ENCODE measurements around the gene CRHBP. TPM values are rescaled to one million over a fixed set of nuclear protein-coding genes. Genes with fewer than 3 reads are reported as not detected.

Gene CRHBP
- total and polyA plus RNA-seq, 2 donors (not counting 3 experiments of a cell fraction or from before 2014, with no cell fraction given), result 0.08 to 0.51 TPM

DNA sequence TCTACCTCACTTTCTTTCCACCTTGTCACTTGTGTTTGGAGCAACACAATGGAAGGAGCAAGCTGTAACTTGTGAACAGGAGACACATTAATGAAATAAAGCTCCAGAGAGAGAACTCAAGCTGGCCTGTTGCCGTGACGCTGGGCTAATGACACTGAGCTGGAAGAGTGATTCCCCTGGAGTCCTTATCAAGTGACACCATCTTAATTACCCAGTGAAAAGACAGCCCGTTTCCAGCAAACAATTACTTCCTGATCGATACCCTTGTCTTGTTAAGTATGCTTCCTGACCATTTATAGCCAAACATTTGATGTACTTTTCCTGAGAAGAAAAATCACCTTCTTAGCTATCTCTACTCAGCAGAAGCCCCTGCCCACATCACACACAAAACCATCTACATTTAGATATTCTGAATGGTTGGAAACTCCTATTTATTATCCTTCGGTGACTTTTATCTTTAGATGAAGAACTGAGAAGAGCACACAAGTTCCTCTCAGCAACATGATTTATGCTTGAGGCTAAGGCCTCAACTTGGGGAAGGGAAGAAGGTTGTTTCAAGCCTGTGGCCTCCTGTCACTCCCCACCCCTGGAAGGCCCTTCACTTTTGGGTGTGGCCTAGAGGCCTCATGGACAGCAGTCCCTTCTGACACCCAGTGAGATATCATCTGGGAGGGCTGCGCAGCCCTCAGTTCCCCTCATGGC, 34.1 kb downstream of the CRHBP start:
- Histone ChIP-seq H3K4me2 (ENCODE audit: insufficient read depth, low read length) (no peak overlapping the region), H3K79me2 (ENCODE audit: control insufficient read depth, insufficient read depth, low read length) (no peaks in the 10 kb centered on the region), H3K4me3 (replicated peaks in 1 of 3; ENCODE audit: insufficient read depth in 1 of 3, low read depth in 1 of 3, low read length in 3 of 3) (no peak overlapping the region), H3K9ac (replicated peaks; ENCODE audit: extremely low read depth, insufficient read depth, low read length) (no peak overlapping the region), H3K9me1 (replicated peaks; ENCODE audit: control insufficient read depth, extremely low read depth, insufficient read depth, low read length) (no peaks in the 10 kb centered on the region), H3K9me3 (replicated peaks; ENCODE audit: control insufficient read depth, insufficient read depth, low read length) (no peaks in the 10 kb centered on the region), H4K20me1 (replicated peaks; ENCODE audit: control insufficient read depth, extremely low read depth, insufficient read depth, low read length) (no peaks in the 10 kb centered on the region), H3K36me3 (ENCODE audit: control insufficient read depth in 2 of 2, extremely low read depth in 1 of 2, insufficient read depth in 2 of 2, low read length in 2 of 2) (no peaks in the 10 kb centered on the region), H3K4me1 (ENCODE audit: control insufficient read depth, extremely low read depth, insufficient read depth, low read length) (no peaks in the 10 kb centered on the region), H3K27me3 (ENCODE audit: control insufficient read depth in 2 of 2, insufficient read depth in 2 of 2, low read length in 2 of 2) (no peaks in the 10 kb centered on the region), H2AFZ (ENCODE audit: low read depth, low read length) (no peak overlapping the region), H3K27ac (ENCODE audit: insufficient read depth, low read depth, low read length) (no peak overlapping the region)
- BruUV-seq (replicated peaks), result no TSS peak
- CTCF ChIA-PET, result no interaction called here
- dilution Hi-C loops (cut with MboI; ENCODE audit: extremely low pct_ligation_motif_present, low sequenced_read_pairs) (no loop called here), intact Hi-C loops (cut with micrococcal nuclease) (no loop called here)
- FAIRE-seq (no peak), DNase-seq (ENCODE audit: low read depth, low spot score) (no peak)
- TF ChIP-seq FOS (IDR thresholded peaks at IDR 0.05; ENCODE audit: borderline replicate concordance, insufficient read depth, low read length), result no peak
- POLR2A ChIA-PET, result no interaction called here

DNA sequence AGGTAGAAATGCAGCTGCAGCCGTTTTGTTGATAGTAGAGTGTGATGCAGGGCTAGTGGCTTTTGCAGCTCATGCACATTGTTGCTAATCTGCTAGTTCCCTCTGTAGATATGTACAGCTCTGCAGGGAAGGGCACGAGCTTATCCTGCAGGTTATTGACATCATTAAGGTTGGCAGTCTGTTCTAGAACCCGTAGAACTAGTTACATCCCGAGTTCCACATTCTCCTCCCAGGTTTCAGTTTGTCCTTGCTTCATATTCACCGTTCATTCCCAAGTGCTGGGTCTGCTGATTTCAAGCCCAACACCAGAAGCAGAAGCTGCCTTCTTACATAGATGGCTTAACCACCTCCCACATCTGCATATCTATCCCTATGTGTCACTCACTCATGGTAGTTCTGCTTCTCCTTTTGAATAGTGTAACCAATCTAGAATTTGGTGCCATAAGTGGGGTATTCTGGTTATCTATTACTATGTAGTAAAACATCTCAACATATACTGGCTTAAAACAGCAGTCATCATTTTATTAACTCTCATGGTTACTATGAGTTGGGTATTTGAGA, 38.1 kb downstream of the CRHBP start:
- no peak overlapping the region for H3K27ac ChIP-seq (ENCODE audit: insufficient read depth, low read depth, low read length)
- peaks cover 2% of the 10 kb centered on the region for H4K20me1 ChIP-seq (replicated peaks; ENCODE audit: control insufficient read depth, extremely low read depth, insufficient read depth, low read length)
- no peak overlapping the region for H3K4me3 ChIP-seq (replicated peaks in 1 of 3; ENCODE audit: insufficient read depth in 1 of 3, low read depth in 1 of 3, low read length in 3 of 3)
- no peaks in the 10 kb centered on the region for H3K36me3 ChIP-seq (ENCODE audit: control insufficient read depth in 2 of 2, extremely low read depth in 1 of 2, insufficient read depth in 2 of 2, low read length in 2 of 2)
- no peaks in the 10 kb centered on the region for H3K9me3 ChIP-seq (replicated peaks; ENCODE audit: control insufficient read depth, insufficient read depth, low read length)
- intact Hi-C loops (cut with micrococcal nuclease), result no loop called here
- no peaks in the 10 kb centered on the region for H3K27me3 ChIP-seq (ENCODE audit: control insufficient read depth in 2 of 2, insufficient read depth in 2 of 2, low read length in 2 of 2)
- no peaks in the 10 kb centered on the region for H3K4me1 ChIP-seq (ENCODE audit: control insufficient read depth, extremely low read depth, insufficient read depth, low read length)
- H3K9ac ChIP-seq (replicated peaks; ENCODE audit: extremely low read depth, insufficient read depth, low read length), result no peak overlapping the region
- H2AFZ ChIP-seq (ENCODE audit: low read depth, low read length), result no peak overlapping the region
- POLR2A ChIA-PET, result no interaction called here
- no TSS peak for BruUV-seq (replicated peaks)
- TF ChIP-seq GATA2 (IDR thresholded peaks at IDR 0.05; ENCODE audit: insufficient read depth, insufficient read length, low read depth, low read length) (no peak), POLR2AphosphoS5 (IDR thresholded peaks at IDR 0.05; ENCODE audit: insufficient read depth, low read depth, low read length) (no peak), POLR2A (IDR thresholded peaks at IDR 0.05; ENCODE audit: low read depth, low read length) (no peak), MYC (IDR thresholded peaks at IDR 0.05; ENCODE audit: low read depth, low read length) (no peak), FOS (IDR thresholded peaks at IDR 0.05; ENCODE audit: borderline replicate concordance, insufficient read depth, low read length) (no peak), EZH2 (IDR thresholded peaks at IDR 0.05; ENCODE audit: borderline replicate concordance, low read depth, low read length, severe bottlenecking) (no peak), JUN (IDR thresholded peaks at IDR 0.05; ENCODE audit: borderline replicate concordance, insufficient read depth, insufficient read length, low read depth) (no peak)
- TF ChIP-seq, protein P1, sequence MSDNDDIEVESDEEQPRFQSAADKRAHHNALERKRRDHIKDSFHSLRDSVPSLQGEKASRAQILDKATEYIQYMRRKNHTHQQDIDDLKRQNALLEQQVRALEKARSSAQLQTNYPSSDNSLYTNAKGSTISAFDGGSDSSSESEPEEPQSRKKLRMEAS (IDR thresholded peaks at IDR 0.05; ENCODE audit: insufficient read depth, insufficient read length), result no peak
- TF ChIP-seq, protein P2, sequence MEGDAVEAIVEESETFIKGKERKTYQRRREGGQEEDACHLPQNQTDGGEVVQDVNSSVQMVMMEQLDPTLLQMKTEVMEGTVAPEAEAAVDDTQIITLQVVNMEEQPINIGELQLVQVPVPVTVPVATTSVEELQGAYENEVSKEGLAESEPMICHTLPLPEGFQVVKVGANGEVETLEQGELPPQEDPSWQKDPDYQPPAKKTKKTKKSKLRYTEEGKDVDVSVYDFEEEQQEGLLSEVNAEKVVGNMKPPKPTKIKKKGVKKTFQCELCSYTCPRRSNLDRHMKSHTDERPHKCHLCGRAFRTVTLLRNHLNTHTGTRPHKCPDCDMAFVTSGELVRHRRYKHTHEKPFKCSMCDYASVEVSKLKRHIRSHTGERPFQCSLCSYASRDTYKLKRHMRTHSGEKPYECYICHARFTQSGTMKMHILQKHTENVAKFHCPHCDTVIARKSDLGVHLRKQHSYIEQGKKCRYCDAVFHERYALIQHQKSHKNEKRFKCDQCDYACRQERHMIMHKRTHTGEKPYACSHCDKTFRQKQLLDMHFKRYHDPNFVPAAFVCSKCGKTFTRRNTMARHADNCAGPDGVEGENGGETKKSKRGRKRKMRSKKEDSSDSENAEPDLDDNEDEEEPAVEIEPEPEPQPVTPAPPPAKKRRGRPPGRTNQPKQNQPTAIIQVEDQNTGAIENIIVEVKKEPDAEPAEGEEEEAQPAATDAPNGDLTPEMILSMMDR (IDR thresholded peaks at IDR 0.05; ENCODE audit: extremely low read depth in 1 of 2, insufficient read depth in 1 of 2, low read depth in 1 of 2, low read length in 2 of 2), result no peak
- CTCF ChIA-PET, result no interaction called here
- no peaks in the 10 kb centered on the region for H3K9me1 ChIP-seq (replicated peaks; ENCODE audit: control insufficient read depth, extremely low read depth, insufficient read depth, low read length)
- no peak overlapping the region for H3K4me2 ChIP-seq (ENCODE audit: insufficient read depth, low read length)
- no peak for FAIRE-seq
- H3K79me2 ChIP-seq (ENCODE audit: control insufficient read depth, insufficient read depth, low read length), result no peaks in the 10 kb centered on the region
- no peak for DNase-seq (ENCODE audit: low read depth, low spot score)
- dilution Hi-C loops (cut with MboI; ENCODE audit: extremely low pct_ligation_motif_present, low sequenced_read_pairs), result no loop called here
